HG03460 (cell line): Measurements from ENCODE around the gene IRF8.
"Not testable (repeated sequence)": the region's sequence is repeated elsewhere in the genome, so short reads cannot be mapped to it uniquely, and the experiment has no call there.

Source experiments
- ATAC-seq: cut with Tn5 transposase; IDR thresholded peaks from one replicate; pipeline ENCODE4 v1.9.1; 2021; ENCODE audit not compliant: unreplicated experiment

Gene IRF8

DNA sequence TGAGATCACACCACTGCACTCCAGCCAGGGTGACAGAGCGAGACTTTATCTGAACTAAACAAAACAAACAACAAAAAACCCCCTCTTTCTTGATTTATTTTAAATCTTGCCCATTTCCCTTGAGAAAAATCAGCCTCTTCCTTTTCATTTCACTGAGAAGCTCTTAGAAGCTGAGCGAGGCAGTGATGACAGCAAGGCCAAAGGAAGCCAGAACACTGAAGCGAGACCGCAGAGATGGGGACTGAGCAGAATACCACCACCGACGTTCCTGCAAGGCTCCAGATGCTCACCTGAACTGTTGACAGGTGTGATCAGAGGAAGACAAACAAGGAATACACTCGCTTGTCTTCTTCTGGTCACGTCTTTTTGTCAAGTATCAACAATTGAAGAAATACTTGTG, 30.5 kb upstream of the IRF8 start:
- no peak for ATAC-seq

DNA sequence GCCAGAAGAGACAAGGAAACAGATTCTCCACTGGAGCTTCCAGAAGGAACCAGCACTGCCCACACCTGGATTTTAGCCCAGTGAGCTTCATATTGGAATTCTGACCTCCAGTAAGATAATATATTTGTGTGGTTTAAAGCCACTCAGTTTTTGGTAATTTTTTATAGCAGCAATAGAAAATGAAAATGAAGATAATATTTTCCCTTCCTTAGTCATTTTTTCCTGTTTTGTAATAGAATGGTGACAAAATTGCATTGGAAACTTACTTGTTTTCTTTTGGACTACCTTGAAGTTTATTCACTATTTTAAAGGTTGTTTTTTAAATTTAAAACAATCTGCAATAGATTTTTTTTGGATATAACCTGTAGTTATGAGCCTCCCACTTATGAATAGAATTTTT, 29.8 kb upstream of the IRF8 start:
- ATAC-seq: no peak

- no peak for ATAC-seq
These were observed 29.0 kb upstream of the IRF8 start for GRCh38 chr16:85869785-85870558.

GRCh38 chr16:85871756-85872155, 27.2 kb upstream of the IRF8 start:
- ATAC-seq: no peak

GRCh38 chr16:85872734-85873133, 26.2 kb upstream of the IRF8 start:
- no peak for ATAC-seq

GRCh38 chr16:85873153-85873552, 25.8 kb upstream of the IRF8 start:
- no peak for ATAC-seq

DNA sequence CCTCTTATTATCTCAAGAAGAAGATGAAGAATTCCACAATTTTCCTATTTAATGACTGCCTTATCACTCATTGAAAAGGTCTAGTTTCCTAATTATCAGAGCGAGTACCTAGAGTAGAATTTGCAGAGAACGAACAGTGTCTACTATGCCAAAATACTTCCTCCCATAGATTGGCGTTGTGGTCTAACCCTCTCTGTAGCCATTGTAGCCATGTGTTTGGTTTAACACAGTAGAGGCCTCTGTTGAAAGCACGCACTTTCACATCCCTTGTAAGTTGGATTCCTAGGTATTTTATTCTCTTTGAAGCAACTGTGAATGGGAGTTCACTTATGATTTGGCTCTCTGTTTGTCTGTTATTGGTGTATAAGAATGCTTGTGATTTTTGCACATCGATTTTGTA, 24.9 kb upstream of the IRF8 start:
- ATAC-seq: not testable (repeated sequence)

- ATAC-seq: no peak
These were observed 20.6 kb upstream of the IRF8 start for GRCh38 chr16:85878407-85878806.

GRCh38 chr16:85878875-85879274, 20.1 kb upstream of the IRF8 start:
- no peak for ATAC-seq

DNA sequence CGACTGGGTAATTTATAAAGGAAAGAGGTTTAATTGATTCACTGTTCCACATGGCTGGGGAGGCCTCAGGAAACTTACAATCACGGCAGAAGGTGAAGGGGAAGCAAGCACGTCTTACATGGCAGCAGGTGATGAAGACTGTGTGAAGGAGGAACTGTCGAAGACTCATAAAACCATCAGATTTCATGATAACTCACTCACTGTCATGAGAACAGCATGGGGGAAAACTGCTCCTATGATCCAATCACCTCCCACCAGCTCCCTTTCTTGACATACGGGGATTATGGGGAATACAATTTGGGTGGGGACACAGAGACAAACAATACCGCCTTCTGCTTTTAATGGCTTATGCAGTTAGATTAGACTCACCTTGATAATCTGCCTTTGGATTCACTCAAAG, 19.4 kb upstream of the IRF8 start:
- ATAC-seq: no peak

DNA sequence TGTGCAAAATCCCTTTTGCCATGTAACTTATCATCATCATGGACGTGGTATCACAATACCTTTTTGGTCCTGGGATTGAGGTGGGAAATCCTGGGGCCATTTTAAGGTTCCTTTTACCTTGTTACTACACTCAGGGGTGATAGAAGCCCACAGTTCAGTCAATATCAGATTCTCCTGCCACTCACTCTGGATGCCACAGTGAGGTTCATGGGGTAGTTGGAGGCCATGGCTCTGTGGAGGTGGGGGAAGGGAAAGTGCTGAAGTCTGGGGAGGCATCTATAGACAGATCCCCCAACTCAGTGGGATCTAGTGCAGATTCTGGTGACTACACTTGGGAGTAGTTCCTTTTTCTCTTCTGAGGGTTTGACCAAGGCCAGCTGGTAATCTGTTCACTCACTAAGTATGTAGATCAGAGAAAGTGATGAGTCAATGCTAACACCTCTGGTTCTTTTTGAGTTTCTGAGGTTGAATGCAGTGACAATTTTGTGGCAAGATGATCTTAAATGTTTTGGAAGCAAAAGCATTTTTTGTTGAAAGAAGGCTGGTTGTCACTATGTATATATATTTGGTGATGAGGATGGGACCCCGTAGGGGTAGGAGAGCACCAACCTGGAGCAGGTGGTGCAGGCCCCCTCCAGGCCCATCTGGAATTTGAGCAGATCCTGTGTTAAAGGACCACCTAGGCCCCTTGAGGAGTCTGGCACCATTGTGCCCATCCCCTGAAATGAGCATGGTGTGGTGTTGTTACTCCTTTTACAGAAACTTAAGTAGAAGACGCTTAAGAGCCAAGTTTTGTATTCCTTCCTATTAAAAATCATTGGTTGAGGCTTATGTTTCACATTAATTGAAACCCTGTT, 18.8 kb upstream of the IRF8 start:
- ATAC-seq: peak; percentile 75

DNA sequence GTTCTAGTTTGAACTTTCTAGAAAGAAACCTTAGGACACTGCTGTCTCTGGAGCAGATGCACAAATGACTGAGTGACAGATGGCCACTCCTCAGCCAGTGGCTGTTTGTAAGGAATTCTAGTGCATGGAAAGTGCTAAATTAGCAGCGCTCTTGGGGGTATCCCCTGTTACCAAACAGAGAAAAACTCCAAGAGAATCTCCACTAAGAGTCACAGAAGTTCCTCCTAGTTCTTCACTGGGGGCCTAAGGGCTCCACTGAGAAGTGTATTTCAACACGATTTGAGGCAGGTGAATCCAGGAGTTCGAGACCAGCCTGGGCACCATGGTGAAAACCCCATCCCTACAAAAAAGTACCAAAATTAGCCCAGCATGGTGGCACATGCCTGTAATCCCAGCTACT, 18.1 kb upstream of the IRF8 start:
- no peak for ATAC-seq

GRCh38 chr16:85881436-85881835, 17.5 kb upstream of the IRF8 start:
- no peak for ATAC-seq

- no peak for ATAC-seq
These were observed 16.7 kb upstream of the IRF8 start for GRCh38 chr16:85882181-85882810.

GRCh38 chr16:85883813-85884212, 15.1 kb upstream of the IRF8 start:
- no peak for ATAC-seq

DNA sequence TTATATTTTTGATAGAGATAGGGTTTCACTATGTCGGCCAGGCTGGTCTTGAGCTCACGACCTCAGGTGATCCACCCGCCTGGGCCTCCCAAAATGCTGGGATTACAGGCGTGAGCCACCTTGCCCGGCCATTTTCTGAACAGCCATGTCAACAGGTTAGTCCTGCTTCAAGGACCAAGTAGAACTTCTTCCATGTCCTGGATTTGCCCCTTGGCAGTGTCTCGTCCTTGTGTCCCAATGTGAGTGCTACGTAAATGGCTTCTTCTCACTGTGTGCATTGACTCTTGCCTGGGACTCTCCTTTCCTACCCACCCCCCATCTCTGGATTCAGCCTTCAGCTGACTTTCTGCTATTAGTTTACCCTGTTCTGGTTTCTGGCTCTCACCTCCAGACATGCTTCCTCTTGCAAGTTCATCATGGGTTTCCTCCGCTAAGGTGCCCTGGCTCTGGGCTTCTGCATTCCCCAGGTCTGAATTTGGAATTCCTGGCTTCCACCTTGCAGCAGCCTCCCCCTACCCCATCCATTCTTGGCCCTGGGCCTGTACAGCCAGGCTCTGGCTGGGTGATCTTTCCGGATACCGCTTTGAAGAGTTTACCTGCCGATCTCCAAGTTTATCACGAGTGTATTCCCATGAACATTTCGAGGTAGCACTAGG, 14.0 kb upstream of the IRF8 start:
- ATAC-seq: no peak

DNA sequence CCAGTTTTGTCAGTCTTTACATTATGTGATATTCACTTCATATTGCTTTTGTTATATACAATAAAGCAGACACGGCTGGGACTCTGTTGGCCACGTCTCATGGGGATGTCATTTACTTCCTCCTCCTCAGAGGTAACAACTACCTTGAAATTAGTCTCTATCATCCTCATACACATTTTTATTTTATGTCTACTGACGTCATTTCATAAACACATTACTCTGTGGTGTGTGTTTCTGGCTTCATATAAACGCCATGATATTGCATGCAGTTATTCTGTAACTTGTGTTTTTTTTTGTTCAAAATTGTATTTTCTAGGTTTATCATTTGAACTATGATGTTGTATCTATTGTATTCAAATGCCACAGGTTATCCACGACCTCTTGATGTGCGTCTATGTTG, 13.4 kb upstream of the IRF8 start:
- ATAC-seq: no peak

DNA sequence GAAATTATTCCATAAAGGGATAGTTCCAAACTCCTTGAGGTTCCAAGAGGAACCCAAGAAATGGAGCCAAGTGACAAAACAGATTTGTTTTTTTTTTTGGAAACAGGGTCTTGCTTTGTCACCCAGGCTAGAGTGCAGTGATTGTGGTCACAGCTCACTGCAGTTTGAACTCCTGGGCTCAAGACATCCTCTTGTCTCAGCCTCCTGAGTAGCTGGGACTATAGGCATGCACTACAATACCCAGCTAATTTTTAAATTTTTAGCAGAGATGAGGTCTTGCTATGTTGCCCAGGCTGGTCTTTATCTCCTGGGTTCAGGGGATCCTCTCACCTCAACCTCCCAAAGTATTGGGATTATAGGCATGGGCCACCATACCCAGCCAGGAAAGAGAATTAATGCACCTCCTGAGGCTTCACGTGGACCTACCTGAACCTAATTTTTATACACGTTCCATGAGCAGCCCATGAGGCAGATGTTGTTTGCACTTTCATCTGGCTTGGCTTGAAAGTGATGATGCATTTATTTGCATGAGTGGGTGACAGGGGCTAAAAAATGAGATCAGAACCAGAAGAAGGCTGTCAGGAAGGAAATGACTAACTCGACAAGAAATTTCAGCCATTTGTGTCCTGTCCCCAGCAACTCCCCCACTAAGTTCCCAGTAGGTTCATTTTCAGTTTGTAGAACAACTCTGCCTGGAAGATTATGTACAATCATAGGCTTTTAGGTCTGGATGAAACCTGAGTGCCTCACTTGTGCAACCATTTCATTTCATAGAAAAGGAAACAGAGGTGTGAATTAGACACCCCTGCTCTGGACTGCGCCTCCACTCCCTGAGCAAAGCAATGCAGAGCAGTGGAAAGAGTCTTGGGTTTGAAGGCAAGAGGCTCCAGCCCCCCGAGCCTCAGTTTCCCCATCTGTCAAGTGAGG, 10.3 kb upstream of the IRF8 start:
- ATAC-seq: peak; percentile 89

GRCh38 chr16:85891033-85891775, 7.8 kb upstream of the IRF8 start:
- no peak for ATAC-seq

- ATAC-seq: no peak
These were observed 7.2 kb upstream of the IRF8 start for GRCh38 chr16:85891776-85892166.
